ENCODE results near the gene VILL. TPM values are rescaled to one million over a fixed set of nuclear protein-coding genes. Genes with fewer than 3 reads are reported as not detected.

VILL gene
- total and polyA plus RNA-seq, 4 donors = 0.88 to 3.5 (median 1.6) TPM

DNA sequence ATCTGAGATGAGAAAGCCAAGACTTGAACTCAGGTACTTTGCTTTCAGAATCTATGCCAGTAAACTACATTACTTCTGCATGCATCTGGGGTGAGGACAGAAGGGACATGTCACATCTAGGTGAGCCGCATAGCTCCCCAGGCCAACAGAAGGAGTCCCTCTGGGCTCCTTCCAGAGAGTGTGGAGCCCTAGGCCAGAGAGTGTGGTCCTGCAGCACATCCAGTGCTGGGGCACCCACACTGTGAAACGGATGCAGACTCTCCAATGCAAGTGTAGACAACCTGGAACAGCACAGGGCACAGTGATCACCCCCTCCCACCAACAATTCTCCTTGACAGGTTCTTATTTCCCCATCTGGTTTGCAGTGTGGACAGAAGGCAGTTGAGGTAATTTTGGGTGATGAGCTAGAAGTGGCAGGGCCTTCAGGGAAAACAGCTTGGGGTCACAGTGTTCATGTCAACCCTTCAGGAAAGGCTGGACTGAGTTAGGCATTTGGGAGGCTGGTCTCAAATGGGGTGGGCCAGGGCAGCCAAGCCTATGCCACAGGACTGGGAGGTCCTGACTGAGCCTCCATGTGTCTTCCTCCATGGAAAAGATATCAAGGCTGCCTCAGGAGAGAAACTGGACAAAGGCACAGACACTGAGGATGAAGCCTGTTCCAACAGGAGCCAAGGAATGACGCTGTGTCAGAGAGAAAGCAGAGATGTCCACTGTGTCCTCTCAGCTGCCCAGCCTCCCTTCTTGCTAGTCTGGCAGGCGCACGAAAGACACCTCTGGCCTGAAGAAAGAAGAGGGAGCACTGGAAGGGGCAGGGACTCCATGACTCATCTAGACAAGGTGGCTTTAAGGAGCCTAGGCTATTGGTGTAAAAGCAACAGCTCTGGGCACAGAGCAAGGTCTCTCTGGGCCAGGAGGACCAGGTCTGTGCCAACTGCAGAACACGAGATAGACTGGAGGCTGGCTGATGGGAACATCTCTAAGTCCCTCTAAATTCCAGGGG lies 37.2 kb downstream of the VILL start:
- no peak overlapping the region for H3K4me3 ChIP-seq (ENCODE audit: low read depth in 1 of 3, low read length in 3 of 3)
- WGBS = 93% methylated on average over 6 of the region's 6 CpGs
- no peak overlapping the region for H3K27ac ChIP-seq (ENCODE audit: low read depth in 1 of 2, low read length in 2 of 2)
- no peak for DNase-seq (ENCODE audit: low spot score)
- H3K27me3 ChIP-seq (ENCODE audit: control insufficient read depth in 4 of 4, insufficient read depth in 4 of 4, low read length in 3 of 4) = no peaks in the 10 kb centered on the region
- TF ChIP-seq REST (IDR thresholded peaks at IDR 0.05) = no peak
- TF ChIP-seq CTCF (IDR thresholded peaks at IDR 0.05; ENCODE audit: low read depth, low read length, missing input control) = no peak
- H3K36me3 ChIP-seq (ENCODE audit: control insufficient read depth in 4 of 4, insufficient read depth in 3 of 4, low read depth in 1 of 4, low read length in 3 of 4) = no peaks in the 10 kb centered on the region
- peaks cover 2 to 32% (median 17%) of the 10 kb centered on the region in 4 donors for H3K4me1 ChIP-seq (ENCODE audit: control insufficient read depth in 4 of 4, insufficient read depth in 4 of 4, low read length in 3 of 4)
- no peaks in the 10 kb centered on the region for H3K9me3 ChIP-seq (ENCODE audit: control insufficient read depth in 4 of 4, low read length in 3 of 4)
- no peak overlapping the region for H3K9ac ChIP-seq (ENCODE audit: low read depth in 1 of 2, low read length in 2 of 2)

DNA sequence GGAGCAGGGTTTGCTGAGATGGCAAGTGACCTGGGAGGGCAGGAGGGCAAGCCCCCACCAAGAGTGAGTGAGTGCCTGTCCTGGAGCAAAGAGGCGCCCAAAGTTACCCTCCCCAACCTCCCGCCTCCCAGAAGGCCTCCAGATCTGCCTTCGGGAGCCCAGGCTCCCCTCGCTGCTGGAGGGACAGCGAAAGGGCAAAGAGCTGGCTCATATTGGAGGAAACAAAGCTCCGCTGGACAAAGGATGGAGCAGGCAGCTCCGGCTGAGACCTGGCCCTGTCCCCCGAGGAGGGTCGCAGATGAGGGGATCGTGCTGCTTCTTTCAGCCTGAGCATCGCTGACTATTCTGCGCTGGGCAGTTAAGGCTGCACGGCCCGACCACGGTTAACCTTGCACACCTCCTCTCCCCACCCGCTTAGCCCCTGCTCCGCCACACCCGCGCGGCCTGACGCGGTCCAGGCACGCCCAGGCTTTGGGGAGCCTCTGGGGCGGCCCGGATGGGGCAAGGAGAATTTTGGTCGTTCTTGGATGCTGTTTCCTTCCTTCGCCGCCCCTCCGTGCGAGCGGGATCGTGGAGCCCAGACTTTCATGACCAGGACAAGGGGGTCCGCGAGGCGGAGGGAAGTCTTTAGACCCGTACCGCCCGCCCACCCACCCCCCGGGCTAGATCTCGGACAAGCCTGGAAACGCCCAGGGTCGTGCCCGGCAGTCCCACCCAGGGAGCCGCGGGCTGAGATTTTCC lies 38.2 kb downstream of the VILL start:
- Histone ChIP-seq H3K9ac (ENCODE audit: low read depth in 1 of 2, low read length in 2 of 2) (no peak overlapping the region), H3K4me1 (ENCODE audit: control insufficient read depth in 4 of 4, insufficient read depth in 4 of 4, low read length in 3 of 4) (peaks cover 0 to 24% (median 12%) of the 10 kb centered on the region in 4 donors), H3K9me3 (ENCODE audit: control insufficient read depth in 4 of 4, low read length in 3 of 4) (no peaks in the 10 kb centered on the region), H3K27ac (ENCODE audit: low read depth in 1 of 2, low read length in 2 of 2) (no peak overlapping the region), H3K36me3 (ENCODE audit: control insufficient read depth in 4 of 4, insufficient read depth in 3 of 4, low read depth in 1 of 4, low read length in 3 of 4) (no peaks in the 10 kb centered on the region), H3K27me3 (ENCODE audit: control insufficient read depth in 4 of 4, insufficient read depth in 4 of 4, low read length in 3 of 4) (no peaks in the 10 kb centered on the region), H3K4me3 (ENCODE audit: low read depth in 1 of 3, low read length in 3 of 3) (peak overlapping the region in 1 of 3 donors; percentile 54)
- WGBS = 31% methylated on average over 45 of the region's 45 CpGs
- no peak for DNase-seq (ENCODE audit: low spot score)
- TF ChIP-seq HNF4G (IDR thresholded peaks at IDR 0.05) (no peak), EGR1 (IDR thresholded peaks at IDR 0.05; ENCODE audit: low read depth in 2 of 2) (no peak), GABPA (IDR thresholded peaks at IDR 0.05 in 1 of 2, conservative IDR thresholded peaks at IDR 0.05 in 1 of 2) (no peak), JUND (IDR thresholded peaks at IDR 0.05) (no peak), RXRA (IDR thresholded peaks at IDR 0.05) (no peak), SP1 (IDR thresholded peaks at IDR 0.05) (no peak), CTCF (IDR thresholded peaks at IDR 0.05; ENCODE audit: low read depth, low read length, missing input control) (no peak), REST (IDR thresholded peaks at IDR 0.05) (no peak), TAF1 (conservative IDR thresholded peaks at IDR 0.05) (no peak), RAD21 (IDR thresholded peaks at IDR 0.05) (no peak), FOXA2 (IDR thresholded peaks at IDR 0.05) (no peak), NR2F2 (IDR thresholded peaks at IDR 0.05) (no peak), HNF4A (conservative IDR thresholded peaks at IDR 0.05) (no peak)
- TF ChIP-seq, protein P1, sequence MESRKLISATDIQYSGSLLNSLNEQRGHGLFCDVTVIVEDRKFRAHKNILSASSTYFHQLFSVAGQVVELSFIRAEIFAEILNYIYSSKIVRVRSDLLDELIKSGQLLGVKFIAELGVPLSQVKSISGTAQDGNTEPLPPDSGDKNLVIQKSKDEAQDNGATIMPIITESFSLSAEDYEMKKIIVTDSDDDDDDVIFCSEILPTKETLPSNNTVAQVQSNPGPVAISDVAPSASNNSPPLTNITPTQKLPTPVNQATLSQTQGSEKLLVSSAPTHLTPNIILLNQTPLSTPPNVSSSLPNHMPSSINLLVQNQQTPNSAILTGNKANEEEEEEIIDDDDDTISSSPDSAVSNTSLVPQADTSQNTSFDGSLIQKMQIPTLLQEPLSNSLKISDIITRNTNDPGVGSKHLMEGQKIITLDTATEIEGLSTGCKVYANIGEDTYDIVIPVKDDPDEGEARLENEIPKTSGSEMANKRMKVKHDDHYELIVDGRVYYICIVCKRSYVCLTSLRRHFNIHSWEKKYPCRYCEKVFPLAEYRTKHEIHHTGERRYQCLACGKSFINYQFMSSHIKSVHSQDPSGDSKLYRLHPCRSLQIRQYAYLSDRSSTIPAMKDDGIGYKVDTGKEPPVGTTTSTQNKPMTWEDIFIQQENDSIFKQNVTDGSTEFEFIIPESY (IDR thresholded peaks at IDR 0.05) = no peak
- TF ChIP-seq, protein P2, sequence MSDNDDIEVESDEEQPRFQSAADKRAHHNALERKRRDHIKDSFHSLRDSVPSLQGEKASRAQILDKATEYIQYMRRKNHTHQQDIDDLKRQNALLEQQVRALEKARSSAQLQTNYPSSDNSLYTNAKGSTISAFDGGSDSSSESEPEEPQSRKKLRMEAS (IDR thresholded peaks at IDR 0.05) = no peak

All from liver (tissue), 9 donors.